ENCODE data around the gene FAM240B.

The FAM240B gene

GRCh38 chr9:38670542-38671371 is 49.2 kb downstream of the FAM240B start:
- no peak for DNase-seq (ENCODE audit: low read depth)

GRCh38 chr9:38668791-38669466 is 51.0 kb downstream of the FAM240B start:
- no peak for DNase-seq (ENCODE audit: low read depth)

GRCh38 chr9:38662763-38663593 is 57.0 kb downstream of the FAM240B start:
- no peak for DNase-seq (ENCODE audit: low read depth)

- DNase-seq (ENCODE audit: low read depth), result no peak
Observed at GRCh38 chr9:38659538-38659937, 60.4 kb downstream of the FAM240B start.

GRCh38 chr9:38656896-38657295 is 63.0 kb downstream of the FAM240B start:
- no peak for DNase-seq (ENCODE audit: low read depth)

- no peak for DNase-seq (ENCODE audit: low read depth)
Observed at GRCh38 chr9:38652486-38652885, 67.4 kb downstream of the FAM240B start.

GRCh38 chr9:38652044-38652443 is 67.9 kb downstream of the FAM240B start:
- no peak for DNase-seq (ENCODE audit: low read depth)

- no peak for DNase-seq (ENCODE audit: low read depth)
Observed at GRCh38 chr9:38651400-38652042, 68.4 kb downstream of the FAM240B start.

GRCh38 chr9:38650564-38650963 is 69.4 kb downstream of the FAM240B start:
- DNase-seq (ENCODE audit: low read depth), result no peak

GRCh38 chr9:38649731-38650363 is 70.1 kb downstream of the FAM240B start:
- DNase-seq (ENCODE audit: low read depth), result no peak

GRCh38 chr9:38644601-38645000 is 75.3 kb downstream of the FAM240B start:
- no peak for DNase-seq (ENCODE audit: low read depth)

Data from stimulated activated CD8-positive, alpha-beta memory T cell treated with anti-CD3 and anti-CD28 coated beads, Interleukin-7, amount 100 ng/mL, for 24 hours (primary cell).